Calu3 (cell line): Measurements from ENCODE around the gene MAP2K1. TPM values are rescaled to one million over a fixed set of nuclear protein-coding genes. Genes with fewer than 3 reads are reported as not detected.

Experiments
- BruUV-seq: library from RNA; stranded (reverse); fragments of 400-500 nt; replicated peaks from 2 replicates; lab custom pipeline; 2021; lab: Mats Ljungman, UMichigan
- CTCF ChIA-PET: fragments of 300-600 bp; sonication (Branson Sonifier 250); formaldehyde crosslinking; loops from one replicate; lab custom pipeline; 2022; ENCODE audit warnings: antibody characterized with exemption; lab: Charles Lee
- DNase-seq: peaks from one replicate; pipeline ENCODE4 v3.0.0; 2022
- H3K27ac Mint-ChIP-seq: one replicate; pipeline ENCODE4 v1.8.0; 2022; ENCODE audit warnings: mixed read lengths; ENCODE audit not compliant: unreplicated experiment
- H3K27me3 Mint-ChIP-seq: one replicate; pipeline ENCODE4 v1.8.0; 2022; ENCODE audit warnings: mixed read lengths; ENCODE audit not compliant: unreplicated experiment
- H3K36me3 Mint-ChIP-seq: one replicate; pipeline ENCODE4 v1.8.0; 2022; ENCODE audit warnings: mild to moderate bottlenecking, moderate library complexity, mixed read lengths; ENCODE audit not compliant: insufficient read depth, unreplicated experiment
- H3K4me1 Mint-ChIP-seq: one replicate; pipeline ENCODE4 v1.8.0; 2022; ENCODE audit warnings: mild to moderate bottlenecking, low read depth, mixed read lengths; ENCODE audit not compliant: unreplicated experiment
- H3K4me3 Mint-ChIP-seq: one replicate; pipeline ENCODE4 v1.8.0; 2022; ENCODE audit warnings: mild to moderate bottlenecking, low read depth, moderate library complexity, mixed read lengths; ENCODE audit not compliant: unreplicated experiment
- H3K9me3 Mint-ChIP-seq: one replicate; pipeline ENCODE4 v1.8.0; 2022; ENCODE audit warnings: low read depth, mixed read lengths; ENCODE audit not compliant: unreplicated experiment
- intact Hi-C: fragments of 100-400 bp; cut with micrococcal nuclease; formaldehyde crosslinking; loops from one replicate; pipeline ENCODE4 v1.10.0; 2022; ENCODE audit not compliant: unreplicated experiment
- total RNA-seq: library from RNA; stranded (reverse); gene quantifications from 2 replicates; pipeline ENCODE4 v1.2.3, GENCODE V29; 2022
- TF ChIP-seq, protein P1 (sequence below): fragments of 200-600 bp; IDR thresholded peaks from one replicate; pipeline ENCODE4 v1.8.0; 2022; ENCODE audit warnings: antibody characterized with exemption; ENCODE audit not compliant: unreplicated experiment

MAP2K1 gene
- total RNA-seq, 1 experiment from 2014 or later: 67.6 TPM

DNA sequence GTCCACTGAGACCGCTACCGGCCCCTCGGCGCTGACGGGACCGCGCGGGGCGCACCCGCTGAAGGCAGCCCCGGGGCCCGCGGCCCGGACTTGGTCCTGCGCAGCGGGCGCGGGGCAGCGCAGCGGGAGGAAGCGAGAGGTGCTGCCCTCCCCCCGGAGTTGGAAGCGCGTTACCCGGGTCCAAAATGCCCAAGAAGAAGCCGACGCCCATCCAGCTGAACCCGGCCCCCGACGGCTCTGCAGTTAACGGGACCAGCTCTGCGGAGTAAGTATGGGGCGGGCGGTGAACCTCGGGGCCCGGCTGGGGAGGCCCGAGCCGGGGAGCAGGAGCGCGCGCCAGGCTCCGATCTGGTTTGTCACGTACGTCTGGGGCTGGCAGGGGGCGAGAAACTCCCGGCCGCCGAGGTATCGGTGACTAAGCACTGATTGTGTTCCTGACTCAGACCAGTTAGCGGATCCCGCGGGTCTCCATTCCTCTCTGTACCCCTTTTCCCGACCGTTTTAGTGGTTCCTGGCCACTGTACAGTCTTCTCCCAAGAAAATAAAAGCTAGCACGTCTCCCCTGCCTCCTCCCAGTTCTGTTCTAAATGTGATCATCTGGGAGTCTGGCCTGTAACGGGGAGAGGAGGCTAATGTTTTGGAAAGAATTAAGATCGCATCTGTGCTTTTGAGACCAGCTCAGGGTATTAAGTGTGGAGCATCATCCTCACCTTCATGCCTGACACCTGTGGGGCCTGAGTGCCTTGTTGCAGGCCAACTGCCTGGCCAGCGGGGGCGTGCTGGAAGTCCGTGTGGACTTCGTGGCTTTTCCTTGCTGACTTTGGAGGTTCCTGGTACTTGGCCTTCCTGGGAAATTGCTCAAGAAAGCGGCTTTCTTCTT, 691 bp downstream of the MAP2K1 start:
- peak; percentile 68 for DNase-seq
- intact Hi-C loops: loop anchor here (5.0 kb wide), 1 partner anchor 95 kb away; no protein-coding TSS in a partner anchor
- no peaks in the 10 kb centered on the region for H3K9me3 Mint-ChIP-seq
- peak overlapping the region; percentile 76 for H3K27ac Mint-ChIP-seq
- H3K4me1 Mint-ChIP-seq: peaks cover 34% of the 10 kb centered on the region
- CTCF ChIA-PET: interaction anchor here (0.6 to 1.3 kb wide), 9 partner anchors 16 to 1069 kb away, joined by 3 to 21 read pairs (median 3); partner anchors contain the start of genes SNAPC5, TIPIN and ZWILCH
- H3K27me3 Mint-ChIP-seq: no peaks in the 10 kb centered on the region
- peak overlapping the region; percentile 98 for H3K4me3 Mint-ChIP-seq
- TF ChIP-seq, protein P1, sequence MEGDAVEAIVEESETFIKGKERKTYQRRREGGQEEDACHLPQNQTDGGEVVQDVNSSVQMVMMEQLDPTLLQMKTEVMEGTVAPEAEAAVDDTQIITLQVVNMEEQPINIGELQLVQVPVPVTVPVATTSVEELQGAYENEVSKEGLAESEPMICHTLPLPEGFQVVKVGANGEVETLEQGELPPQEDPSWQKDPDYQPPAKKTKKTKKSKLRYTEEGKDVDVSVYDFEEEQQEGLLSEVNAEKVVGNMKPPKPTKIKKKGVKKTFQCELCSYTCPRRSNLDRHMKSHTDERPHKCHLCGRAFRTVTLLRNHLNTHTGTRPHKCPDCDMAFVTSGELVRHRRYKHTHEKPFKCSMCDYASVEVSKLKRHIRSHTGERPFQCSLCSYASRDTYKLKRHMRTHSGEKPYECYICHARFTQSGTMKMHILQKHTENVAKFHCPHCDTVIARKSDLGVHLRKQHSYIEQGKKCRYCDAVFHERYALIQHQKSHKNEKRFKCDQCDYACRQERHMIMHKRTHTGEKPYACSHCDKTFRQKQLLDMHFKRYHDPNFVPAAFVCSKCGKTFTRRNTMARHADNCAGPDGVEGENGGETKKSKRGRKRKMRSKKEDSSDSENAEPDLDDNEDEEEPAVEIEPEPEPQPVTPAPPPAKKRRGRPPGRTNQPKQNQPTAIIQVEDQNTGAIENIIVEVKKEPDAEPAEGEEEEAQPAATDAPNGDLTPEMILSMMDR: no peak
- TSS peak; percentile 33 for BruUV-seq
- H3K36me3 Mint-ChIP-seq: peaks cover 33% of the 10 kb centered on the region

DNA sequence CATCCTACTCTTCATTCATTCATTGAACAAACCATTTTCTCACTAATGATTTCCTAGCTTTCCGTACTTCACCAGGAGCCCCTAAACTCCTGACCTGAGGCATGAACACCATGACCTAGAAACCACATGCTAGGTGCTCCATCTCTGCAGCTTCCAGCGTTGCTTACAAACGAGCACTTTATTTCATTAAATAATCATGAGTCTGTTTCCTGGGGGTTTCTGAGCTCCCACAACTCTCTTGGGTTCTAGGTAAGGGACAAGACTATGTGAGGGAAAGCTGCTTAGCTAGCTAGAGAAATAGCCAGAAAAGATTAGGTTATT, 1.3 kb downstream of the MAP2K1 start:
- no peak for DNase-seq
- Mint-ChIP-seq H3K27me3 (no peaks in the 10 kb centered on the region), H3K36me3 (peaks cover 33% of the 10 kb centered on the region), H3K27ac (peak overlapping the region; percentile 46), H3K4me3 (peak overlapping the region; percentile 98), H3K4me1 (peaks cover 34% of the 10 kb centered on the region), H3K9me3 (no peaks in the 10 kb centered on the region)
- intact Hi-C loops: loop anchor here (5.0 kb wide), 1 partner anchor 94 kb away; no protein-coding TSS in a partner anchor
- TF ChIP-seq, protein P1: no peak
- no TSS peak for BruUV-seq
- CTCF ChIA-PET: interaction anchor here (0.6 to 0.7 kb wide), 3 partner anchors 110 to 1069 kb away, joined by 3 to 4 read pairs (median 3); partner anchors contain the start of gene SNAPC5

DNA sequence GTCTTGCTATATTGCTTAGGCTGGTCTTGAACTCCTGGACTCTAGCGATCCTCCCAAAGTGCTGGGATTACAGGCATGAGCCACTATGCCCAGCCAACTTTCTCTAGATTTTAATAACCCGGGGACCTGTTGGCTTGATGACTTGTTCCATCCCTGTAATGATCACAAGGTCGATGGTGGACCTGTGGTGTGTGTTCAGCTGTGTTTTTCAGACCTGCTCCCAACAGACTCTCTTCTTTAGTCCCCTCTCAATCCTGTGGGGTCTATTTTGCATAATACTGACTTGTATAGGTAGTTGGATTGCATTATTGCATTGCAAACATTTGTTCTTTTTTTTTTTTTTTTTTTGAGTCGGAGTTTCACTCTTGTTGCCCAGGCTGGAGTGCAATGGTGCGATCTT, 1.9 kb downstream of the MAP2K1 start:
- no TSS peak for BruUV-seq
- CTCF ChIA-PET: interaction anchor here (0.7 kb wide), 3 partner anchors 79 to 314 kb away, joined by 3 to 7 read pairs (median 4); partner anchors contain the start of gene SMAD6
- H3K4me1 Mint-ChIP-seq: peaks cover 40% of the 10 kb centered on the region

DNA sequence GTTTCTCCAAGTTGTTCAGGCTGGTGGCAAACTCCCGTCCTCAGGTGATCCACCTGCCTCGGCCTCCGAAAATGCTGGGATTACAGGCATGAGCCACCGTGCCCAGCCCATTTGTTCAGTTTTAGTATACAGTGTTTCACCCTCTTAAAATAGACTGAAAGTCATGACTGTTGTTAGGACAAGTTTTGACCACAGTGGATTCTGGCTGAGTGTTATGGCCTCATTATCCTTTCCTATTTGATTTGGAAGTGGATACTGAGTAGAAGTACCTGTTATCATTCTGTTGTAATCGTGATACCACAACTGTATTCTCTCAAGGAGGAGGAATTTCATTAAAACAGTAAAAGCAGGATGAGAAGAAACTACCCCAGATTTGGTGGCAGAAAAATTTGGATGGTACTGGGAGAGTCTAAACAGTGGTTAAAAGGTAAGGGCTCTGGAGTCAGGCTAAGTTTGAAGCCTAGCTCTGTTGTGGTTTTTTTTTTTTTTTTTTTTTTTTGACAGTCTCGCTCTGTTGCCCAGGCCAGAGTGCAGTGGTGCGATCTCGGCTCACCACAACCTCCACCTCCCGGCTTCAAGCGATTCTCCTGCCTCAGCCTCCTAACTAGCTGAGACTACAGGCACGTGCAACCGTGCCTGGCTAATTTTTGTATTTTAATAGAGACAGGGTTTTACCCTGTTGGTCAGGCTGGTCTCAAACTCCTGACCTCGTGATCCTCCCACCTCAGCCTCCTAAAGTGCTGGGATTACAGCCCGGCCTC, 2.6 kb downstream of the MAP2K1 start:
- Mint-ChIP-seq H3K4me1 (peaks cover 45% of the 10 kb centered on the region), H3K36me3 (peaks cover 33% of the 10 kb centered on the region), H3K27ac (no peak overlapping the region), H3K9me3 (no peaks in the 10 kb centered on the region), H3K27me3 (no peaks in the 10 kb centered on the region), H3K4me3 (peak overlapping the region; percentile 98)
- intact Hi-C loops: loop anchor here (5.0 kb wide), 1 partner anchor 93 kb away; no protein-coding TSS in a partner anchor
- no TSS peak for BruUV-seq
- no peak for DNase-seq
- CTCF ChIA-PET: interaction anchor here (0.6 to 0.7 kb wide), 4 partner anchors 78 to 544 kb away, joined by 3 to 7 read pairs (median 4); partner anchors contain the start of gene SMAD6
- TF ChIP-seq, protein P1: no peak

More for the DNA sequence above, 1.9 kb downstream of the MAP2K1 start:
- H3K36me3 Mint-ChIP-seq: peaks cover 33% of the 10 kb centered on the region
- TF ChIP-seq, protein P1: no peak
- intact Hi-C loops: loop anchor here (5.0 kb wide), 1 partner anchor 94 kb away; no protein-coding TSS in a partner anchor
- DNase-seq: no peak
- H3K9me3 Mint-ChIP-seq: no peaks in the 10 kb centered on the region
- H3K27me3 Mint-ChIP-seq: no peaks in the 10 kb centered on the region
- no peak overlapping the region for H3K27ac Mint-ChIP-seq
- H3K4me3 Mint-ChIP-seq: peak overlapping the region; percentile 98
